ENCODE results near the gene PTK7. TPM values are rescaled to one million over a fixed set of nuclear protein-coding genes. Genes with fewer than 3 reads are reported as not detected.

PTK7 gene
- total and polyA plus RNA-seq, 2 experiments from 2014 or later, result 127 to 162 TPM

DNA sequence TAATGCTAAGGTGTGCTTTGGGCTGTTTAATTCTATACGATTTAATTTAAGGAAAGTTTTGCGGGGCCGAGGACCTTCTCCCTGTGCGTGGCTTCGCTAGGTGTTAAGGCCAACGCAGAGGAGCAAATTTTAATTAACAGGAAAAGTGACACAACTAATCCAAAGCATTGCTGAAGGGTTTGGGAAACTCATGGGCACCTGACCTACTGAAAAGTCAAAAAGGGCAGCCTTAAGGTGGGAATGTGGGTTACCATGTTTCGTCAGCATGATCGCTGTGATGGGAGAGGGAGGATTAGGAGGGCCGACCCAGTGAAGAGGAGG, 105.5 kb downstream of the PTK7 start:
- Histone ChIP-seq H3K27ac (peak overlapping the region; percentile 67), H2AFZ (peak overlapping the region; percentile 37), H3K27me3 (no peaks in the 10 kb centered on the region), H3K4me3 (peak overlapping the region; percentile 81), H3K4me1 (ENCODE audit: insufficient read depth) (peaks cover 6% of the 10 kb centered on the region), H3K36me3 (replicated peaks; ENCODE audit: insufficient read depth, low read depth) (no peaks in the 10 kb centered on the region), H3K79me2 (peaks cover 6% of the 10 kb centered on the region), H3K9me3 (ENCODE audit: low read depth) (no peaks in the 10 kb centered on the region), H4K20me1 (ENCODE audit: insufficient read depth, poor library complexity, severe bottlenecking) (no peaks in the 10 kb centered on the region), H3K4me2 (peak overlapping the region; percentile 94), H3K9me2 (replicated peaks; ENCODE audit: insufficient read depth) (no peaks in the 10 kb centered on the region)
- WGBS (ENCODE audit: low lambda C conversion rate, missing lambda C conversion rate), result 33% methylated on average over 9 of the region's 9 CpGs
- no peak for DNase-seq (ENCODE audit: low spot score)
- no peak for TF ChIP-seq EZH2 (IDR thresholded peaks at IDR 0.05; ENCODE audit: borderline replicate concordance)
- no peak for TF ChIP-seq EZH2phosphoT487 (IDR thresholded peaks at IDR 0.05; ENCODE audit: low read depth, severe bottlenecking, unreplicated experiment)
- TF ChIP-seq, protein P1, sequence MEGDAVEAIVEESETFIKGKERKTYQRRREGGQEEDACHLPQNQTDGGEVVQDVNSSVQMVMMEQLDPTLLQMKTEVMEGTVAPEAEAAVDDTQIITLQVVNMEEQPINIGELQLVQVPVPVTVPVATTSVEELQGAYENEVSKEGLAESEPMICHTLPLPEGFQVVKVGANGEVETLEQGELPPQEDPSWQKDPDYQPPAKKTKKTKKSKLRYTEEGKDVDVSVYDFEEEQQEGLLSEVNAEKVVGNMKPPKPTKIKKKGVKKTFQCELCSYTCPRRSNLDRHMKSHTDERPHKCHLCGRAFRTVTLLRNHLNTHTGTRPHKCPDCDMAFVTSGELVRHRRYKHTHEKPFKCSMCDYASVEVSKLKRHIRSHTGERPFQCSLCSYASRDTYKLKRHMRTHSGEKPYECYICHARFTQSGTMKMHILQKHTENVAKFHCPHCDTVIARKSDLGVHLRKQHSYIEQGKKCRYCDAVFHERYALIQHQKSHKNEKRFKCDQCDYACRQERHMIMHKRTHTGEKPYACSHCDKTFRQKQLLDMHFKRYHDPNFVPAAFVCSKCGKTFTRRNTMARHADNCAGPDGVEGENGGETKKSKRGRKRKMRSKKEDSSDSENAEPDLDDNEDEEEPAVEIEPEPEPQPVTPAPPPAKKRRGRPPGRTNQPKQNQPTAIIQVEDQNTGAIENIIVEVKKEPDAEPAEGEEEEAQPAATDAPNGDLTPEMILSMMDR (IDR thresholded peaks at IDR 0.05; ENCODE audit: poor library complexity), result no peak

DNA sequence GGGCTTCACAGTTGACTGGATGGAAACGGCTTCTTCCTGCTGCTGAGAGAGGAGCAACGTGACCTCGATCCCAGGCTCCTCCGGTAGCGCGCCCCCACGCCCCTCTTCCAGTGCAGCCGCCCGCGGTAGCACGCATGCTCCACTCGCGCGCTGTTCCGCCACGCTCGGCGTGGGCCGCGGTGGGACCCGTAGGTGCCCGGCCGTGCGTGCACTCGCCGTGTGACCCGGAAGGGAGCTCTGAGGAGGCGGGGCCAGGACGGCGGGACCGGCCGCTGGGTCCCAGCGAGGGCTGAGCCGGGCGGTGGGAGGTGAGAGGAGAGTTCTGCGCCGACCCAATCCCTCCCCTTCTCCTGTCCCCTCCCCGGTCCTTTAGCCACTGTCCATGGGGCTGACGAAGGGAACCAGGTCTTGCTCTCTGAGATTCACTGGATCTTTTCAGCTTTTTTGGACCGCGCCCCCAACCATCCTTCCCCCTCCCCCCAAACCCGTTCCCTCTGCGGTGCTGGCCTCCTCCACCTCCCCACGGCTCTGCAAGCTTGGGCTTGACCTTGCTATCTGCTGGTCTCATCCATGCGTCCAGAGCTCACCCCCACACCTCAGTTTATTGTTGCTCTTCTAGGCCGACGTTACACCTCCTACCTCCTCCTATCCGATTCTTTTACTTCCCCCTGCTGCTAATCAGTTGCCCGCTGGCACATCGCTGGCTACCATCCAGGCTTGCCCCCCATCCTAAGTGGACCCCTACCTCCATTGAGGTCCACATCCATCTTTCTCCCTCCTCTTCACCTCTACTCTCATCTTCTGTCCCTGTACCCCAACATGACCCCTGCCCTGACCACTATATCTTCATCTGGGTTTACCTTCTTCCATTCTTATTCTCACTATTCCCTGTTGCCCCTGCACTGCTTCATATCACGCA, 106.1 kb downstream of the PTK7 start, which contains the start of gene CUL9:
Gene CUL9, plus strand, starts transcription at position 255 of the 919 bp plus-strand sequence. CDS start 2,115 bp downstream, outside the sequence.
- Histone ChIP-seq H2AFZ (peak within 1 kb of the TSS; percentile 37), H3K4me2 (peak within 1 kb of the TSS; percentile 94), H3K4me3 (peak within 1 kb of the TSS; percentile 81), H4K20me1 (ENCODE audit: insufficient read depth, poor library complexity, severe bottlenecking) (no peaks in the 10 kb centered on the region), H3K9me3 (ENCODE audit: low read depth) (no peaks in the 10 kb centered on the region), H3K27me3 (no peaks in the 10 kb centered on the region), H3K36me3 (replicated peaks; ENCODE audit: insufficient read depth, low read depth) (no peaks in the 10 kb centered on the region), H3K79me2 (peaks cover 6% of the 10 kb centered on the region), H3K27ac (peak within 1 kb of the TSS; percentile 67), H3K4me1 (ENCODE audit: insufficient read depth) (peaks cover 6% of the 10 kb centered on the region), H3K9me2 (replicated peaks; ENCODE audit: insufficient read depth) (no peaks in the 10 kb centered on the region)
- WGBS (ENCODE audit: low lambda C conversion rate, missing lambda C conversion rate), result 3% methylated on average over 44 of the region's 51 CpGs
- DNase-seq (ENCODE audit: low spot score), result peak; percentile 91
- TF ChIP-seq EZH2phosphoT487 (IDR thresholded peaks at IDR 0.05; ENCODE audit: low read depth, severe bottlenecking, unreplicated experiment) (no peak), EZH2 (IDR thresholded peaks at IDR 0.05; ENCODE audit: borderline replicate concordance) (no peak)
- TF ChIP-seq, protein P1 (IDR thresholded peaks at IDR 0.05; ENCODE audit: poor library complexity), result no peak

DNA sequence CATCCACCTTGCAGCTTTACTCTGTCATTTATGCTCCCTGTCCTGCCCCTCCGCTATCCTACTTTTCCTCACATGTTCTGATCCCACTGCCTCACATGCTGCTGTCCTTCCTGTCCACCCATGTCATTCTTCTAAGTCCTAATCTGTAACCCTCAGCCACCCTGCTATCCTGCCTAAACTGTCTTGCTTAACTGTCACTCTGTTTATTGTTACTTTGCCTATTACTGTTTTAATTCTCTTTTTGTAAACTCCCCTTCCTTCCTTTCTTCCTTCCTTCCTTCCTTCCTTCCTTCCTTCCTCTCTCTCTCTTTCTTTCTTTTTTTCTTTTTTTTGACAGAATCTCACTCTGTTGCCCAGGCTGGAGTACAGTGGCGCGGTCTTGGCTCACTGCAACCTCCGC, 107.3 kb downstream of the PTK7 start:
- Histone ChIP-seq H3K4me1 (ENCODE audit: insufficient read depth) (peaks cover 6% of the 10 kb centered on the region), H3K4me3 (no peak overlapping the region), H3K9me2 (replicated peaks; ENCODE audit: insufficient read depth) (no peaks in the 10 kb centered on the region), H3K36me3 (replicated peaks; ENCODE audit: insufficient read depth, low read depth) (no peaks in the 10 kb centered on the region), H3K4me2 (peak overlapping the region; percentile 94), H2AFZ (no peak overlapping the region), H3K9me3 (ENCODE audit: low read depth) (no peaks in the 10 kb centered on the region), H3K27me3 (no peaks in the 10 kb centered on the region), H3K79me2 (peaks cover 6% of the 10 kb centered on the region), H4K20me1 (ENCODE audit: insufficient read depth, poor library complexity, severe bottlenecking) (no peaks in the 10 kb centered on the region), H3K27ac (no peak overlapping the region)
- 99% methylated on average over 4 of the region's 4 CpGs for WGBS (ENCODE audit: low lambda C conversion rate, missing lambda C conversion rate)
- no peak for TF ChIP-seq EZH2 (IDR thresholded peaks at IDR 0.05; ENCODE audit: borderline replicate concordance)
- TF ChIP-seq, protein P1 (IDR thresholded peaks at IDR 0.05; ENCODE audit: poor library complexity), result no peak
- TF ChIP-seq EZH2phosphoT487 (IDR thresholded peaks at IDR 0.05; ENCODE audit: low read depth, severe bottlenecking, unreplicated experiment), result no peak
- no peak for DNase-seq (ENCODE audit: low spot score)

All from hepatocyte (in vitro differentiated cells).